ENCODE data around the gene CDH11.

CDH11 gene

DNA sequence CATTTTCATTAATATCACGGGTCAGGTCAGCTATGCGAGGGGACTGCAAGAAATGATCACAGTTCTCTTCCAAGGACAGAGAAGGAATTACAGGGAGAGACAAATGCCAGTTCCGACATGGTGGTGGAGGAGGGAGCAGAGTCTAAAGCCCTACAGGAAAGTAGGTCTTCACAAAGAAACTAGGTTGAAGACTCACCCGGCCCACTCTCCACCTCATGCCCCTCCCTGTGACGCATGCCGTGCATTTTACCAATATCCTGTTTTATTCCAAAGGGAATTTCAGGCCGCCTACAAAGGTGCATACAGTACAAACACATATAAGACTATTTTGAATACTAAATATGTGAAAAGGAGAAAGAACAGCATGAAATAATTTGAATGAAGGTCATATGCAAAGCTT lies 56.8 kb downstream of the CDH11 start:
- TF ChIP-seq, protein P1, sequence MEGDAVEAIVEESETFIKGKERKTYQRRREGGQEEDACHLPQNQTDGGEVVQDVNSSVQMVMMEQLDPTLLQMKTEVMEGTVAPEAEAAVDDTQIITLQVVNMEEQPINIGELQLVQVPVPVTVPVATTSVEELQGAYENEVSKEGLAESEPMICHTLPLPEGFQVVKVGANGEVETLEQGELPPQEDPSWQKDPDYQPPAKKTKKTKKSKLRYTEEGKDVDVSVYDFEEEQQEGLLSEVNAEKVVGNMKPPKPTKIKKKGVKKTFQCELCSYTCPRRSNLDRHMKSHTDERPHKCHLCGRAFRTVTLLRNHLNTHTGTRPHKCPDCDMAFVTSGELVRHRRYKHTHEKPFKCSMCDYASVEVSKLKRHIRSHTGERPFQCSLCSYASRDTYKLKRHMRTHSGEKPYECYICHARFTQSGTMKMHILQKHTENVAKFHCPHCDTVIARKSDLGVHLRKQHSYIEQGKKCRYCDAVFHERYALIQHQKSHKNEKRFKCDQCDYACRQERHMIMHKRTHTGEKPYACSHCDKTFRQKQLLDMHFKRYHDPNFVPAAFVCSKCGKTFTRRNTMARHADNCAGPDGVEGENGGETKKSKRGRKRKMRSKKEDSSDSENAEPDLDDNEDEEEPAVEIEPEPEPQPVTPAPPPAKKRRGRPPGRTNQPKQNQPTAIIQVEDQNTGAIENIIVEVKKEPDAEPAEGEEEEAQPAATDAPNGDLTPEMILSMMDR (conservative IDR thresholded peaks at IDR 0.05; ENCODE audit: low read depth, low read length), result no peak
- no peak overlapping the region for H3K4me3 ChIP-seq (ENCODE audit: low read length)
- DNase-seq (ENCODE audit: low read depth), result no peak

DNA sequence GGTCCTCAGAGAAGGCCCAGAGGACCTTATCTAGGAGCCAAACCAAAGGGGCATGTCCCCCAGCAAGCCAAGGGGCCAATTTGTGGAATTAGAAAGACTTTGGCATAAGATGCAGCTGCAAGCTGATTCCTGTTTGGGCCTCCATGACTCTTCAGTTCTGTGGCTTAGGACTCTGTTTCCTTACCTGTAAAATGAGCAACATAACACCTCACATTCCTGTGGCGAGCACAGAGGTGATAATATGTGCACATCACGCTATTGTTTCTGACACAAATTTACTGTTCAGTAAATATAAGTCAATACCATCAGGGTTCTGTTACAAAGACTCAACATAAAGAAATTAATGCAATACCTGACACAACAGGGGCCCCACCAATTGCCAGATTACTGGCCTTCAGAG lies 57.7 kb downstream of the CDH11 start:
- H3K4me3 ChIP-seq (ENCODE audit: low read length), result no peak overlapping the region
- DNase-seq (ENCODE audit: low read depth), result no peak
- TF ChIP-seq, protein P1 (conservative IDR thresholded peaks at IDR 0.05; ENCODE audit: low read depth, low read length), result no peak

DNA sequence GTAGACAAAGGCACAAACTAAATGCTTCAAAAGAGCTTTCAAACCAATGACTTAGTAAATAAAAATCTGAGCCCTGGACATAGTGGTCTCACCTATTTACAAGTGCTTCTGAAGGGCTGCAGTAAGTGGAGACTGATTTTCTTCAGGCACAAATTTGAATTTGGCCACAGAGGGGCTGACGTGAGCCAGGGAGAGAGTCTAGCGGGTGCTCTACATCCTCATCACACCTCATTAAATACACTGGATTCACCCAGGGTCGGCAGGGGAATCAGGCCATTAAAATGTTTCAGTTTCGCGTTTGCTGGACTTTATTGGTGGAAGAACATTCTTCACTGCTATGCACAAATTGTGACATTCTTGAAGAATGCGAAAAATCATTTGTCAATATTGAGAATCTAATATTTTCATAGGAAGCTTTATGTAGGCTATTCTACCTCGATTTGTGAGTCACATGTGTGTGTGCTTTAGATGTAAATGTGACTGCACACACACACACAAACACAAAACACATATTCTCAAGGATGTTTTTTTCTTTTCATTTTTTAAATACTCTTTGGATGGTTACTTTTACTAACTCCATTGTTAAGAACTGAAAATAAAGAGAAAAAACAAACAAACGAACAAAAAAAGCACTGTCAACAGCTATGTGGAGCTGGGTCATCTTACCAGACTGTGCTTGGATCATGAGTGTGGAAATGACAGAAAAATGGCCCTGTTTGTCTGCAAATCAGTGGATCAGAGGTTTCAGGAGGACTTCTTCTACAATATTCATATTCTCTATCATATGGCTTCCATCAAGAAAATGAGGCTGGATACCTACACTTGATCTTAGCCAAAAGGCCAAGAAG lies 58.9 kb downstream of the CDH11 start:
- TF ChIP-seq, protein P1 (conservative IDR thresholded peaks at IDR 0.05; ENCODE audit: low read depth, low read length), result no peak
- H3K4me3 ChIP-seq (ENCODE audit: low read length), result no peak overlapping the region
- DNase-seq (ENCODE audit: low read depth), result no peak

DNA sequence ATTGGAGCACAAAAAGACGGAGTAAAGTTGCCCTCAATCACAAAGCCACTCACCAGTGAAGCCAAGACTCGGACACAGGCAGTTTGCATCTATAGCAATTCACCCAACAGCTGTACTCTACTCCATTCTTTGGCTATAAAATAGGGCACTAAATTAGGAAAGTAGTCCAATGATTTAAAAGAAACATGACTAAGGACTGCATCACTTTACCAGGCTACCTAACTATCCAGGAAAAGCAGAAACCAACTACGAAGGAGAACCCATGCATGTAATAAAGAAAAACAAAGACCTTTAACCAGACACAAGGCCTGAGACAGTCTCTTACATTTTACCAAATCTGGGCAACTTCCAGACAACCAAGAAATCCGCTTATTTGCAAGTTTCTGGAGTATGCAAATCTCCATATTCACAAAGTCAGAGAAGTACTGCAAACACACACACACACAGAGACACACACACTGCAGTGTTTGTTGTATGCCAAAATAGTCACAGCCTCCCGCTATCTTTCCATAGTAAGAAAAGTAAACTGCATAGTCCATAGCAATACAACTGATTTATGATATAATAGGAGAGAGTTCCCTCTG lies 59.8 kb downstream of the CDH11 start:
- DNase-seq (ENCODE audit: low read depth), result no peak
- TF ChIP-seq, protein P1 (conservative IDR thresholded peaks at IDR 0.05; ENCODE audit: low read depth, low read length), result no peak
- no peak overlapping the region for H3K4me3 ChIP-seq (ENCODE audit: low read length)

DNA sequence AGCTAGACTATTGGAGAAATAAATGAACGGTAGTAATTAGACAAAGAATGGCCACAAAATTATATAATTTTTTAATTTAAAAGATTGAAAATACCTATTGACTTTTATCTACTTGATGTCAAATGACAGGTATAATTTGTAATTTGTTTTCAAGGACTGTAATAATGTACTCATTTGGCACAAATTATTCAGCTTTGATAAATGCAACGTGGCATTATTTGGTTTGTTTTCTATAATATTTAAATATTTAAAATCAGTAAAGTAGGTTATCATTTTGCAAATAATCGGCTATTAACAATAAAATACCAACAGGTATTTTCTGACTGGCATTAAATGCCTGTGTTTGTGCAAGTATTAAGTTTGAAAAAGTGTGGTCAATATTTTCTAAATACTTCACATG lies 60.6 kb downstream of the CDH11 start:
- no peak overlapping the region for H3K4me3 ChIP-seq (ENCODE audit: low read length)
- TF ChIP-seq, protein P1 (conservative IDR thresholded peaks at IDR 0.05; ENCODE audit: low read depth, low read length), result no peak
- no peak for DNase-seq (ENCODE audit: low read depth)

DNA sequence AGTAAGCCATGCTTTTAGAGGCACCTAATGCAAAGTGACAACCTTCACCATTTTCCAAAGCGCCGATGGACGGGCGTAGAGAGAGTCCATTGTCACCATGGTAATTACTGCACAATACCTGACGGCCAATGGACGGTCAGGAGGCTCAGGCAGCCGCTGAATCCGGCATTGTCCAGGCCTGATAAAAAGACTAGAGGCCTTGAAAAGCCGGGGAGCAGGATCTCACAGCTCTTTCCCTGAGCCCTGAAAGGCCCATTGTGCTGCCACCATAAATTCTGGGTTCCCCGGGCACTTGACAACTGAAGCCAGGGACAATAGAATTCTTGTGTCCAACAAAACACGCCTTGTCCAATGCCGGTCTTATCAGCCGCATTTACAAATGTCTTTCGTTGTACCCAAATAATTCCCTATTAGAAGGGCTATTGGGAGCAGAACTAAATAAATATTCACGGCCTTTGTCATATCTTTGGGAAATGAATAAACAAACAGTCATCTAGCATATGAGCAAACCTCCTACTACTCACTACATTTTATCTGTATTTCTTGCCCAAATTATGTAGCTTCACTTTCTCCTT lies 62.4 kb downstream of the CDH11 start:
- H3K4me3 ChIP-seq (ENCODE audit: low read length), result no peak overlapping the region
- DNase-seq (ENCODE audit: low read depth), result no peak
- TF ChIP-seq, protein P1 (conservative IDR thresholded peaks at IDR 0.05; ENCODE audit: low read depth, low read length), result no peak

All from retinal pigment epithelial cell (primary cell).